ENCODE results near the gene SLC9C1.

The SLC9C1 gene

GRCh38 chr3:112132975-112133448 is 161.0 kb downstream of the SLC9C1 start, which contains the start of gene GCSAM:
Gene GCSAM (minus strand): TSS chr3:112133248. CDS start chr3:112133120, 128 bp downstream.
- DNase-seq (ENCODE audit: extremely low read depth in 1 of 2, low read depth in 1 of 2) = peak in 1 of 2 donors; percentile 45

- DNase-seq (ENCODE audit: extremely low read depth in 1 of 2, low read depth in 1 of 2) = no peak
Observed at GRCh38 chr3:112132554-112132953, 161.5 kb downstream of the SLC9C1 start.

GRCh38 chr3:112132088-112132487 is 161.9 kb downstream of the SLC9C1 start:
- no peak for DNase-seq (ENCODE audit: extremely low read depth in 1 of 2, low read depth in 1 of 2)

GRCh38 chr3:112131111-112131510 is 162.9 kb downstream of the SLC9C1 start:
- no peak for DNase-seq (ENCODE audit: extremely low read depth in 1 of 2, low read depth in 1 of 2)

GRCh38 chr3:112130638-112130993 is 163.4 kb downstream of the SLC9C1 start:
- no peak for DNase-seq (ENCODE audit: extremely low read depth in 1 of 2, low read depth in 1 of 2)

GRCh38 chr3:112129925-112130637 is 163.9 kb downstream of the SLC9C1 start:
- no peak for DNase-seq (ENCODE audit: extremely low read depth in 1 of 2, low read depth in 1 of 2)

- peak in 1 of 2 donors; percentile 35 for DNase-seq (ENCODE audit: extremely low read depth in 1 of 2, low read depth in 1 of 2)
Observed at GRCh38 chr3:112128843-112129727, 164.9 kb downstream of the SLC9C1 start.

- DNase-seq (ENCODE audit: extremely low read depth in 1 of 2, low read depth in 1 of 2) = no peak
Observed at GRCh38 chr3:112127522-112128494, 166.2 kb downstream of the SLC9C1 start.

- no peak for DNase-seq (ENCODE audit: extremely low read depth in 1 of 2, low read depth in 1 of 2)
Observed at GRCh38 chr3:112126511-112126911, 167.5 kb downstream of the SLC9C1 start.

- no peak for DNase-seq (ENCODE audit: extremely low read depth in 1 of 2, low read depth in 1 of 2)
Observed at GRCh38 chr3:112124907-112125607, 169.0 kb downstream of the SLC9C1 start.

GRCh38 chr3:112123548-112123947 is 170.5 kb downstream of the SLC9C1 start:
- no peak for DNase-seq (ENCODE audit: extremely low read depth in 1 of 2, low read depth in 1 of 2)

GRCh38 chr3:112122870-112123269 is 171.1 kb downstream of the SLC9C1 start:
- no peak for DNase-seq (ENCODE audit: extremely low read depth in 1 of 2, low read depth in 1 of 2)

GRCh38 chr3:112121577-112122547 is 172.2 kb downstream of the SLC9C1 start:
- no peak for DNase-seq (ENCODE audit: extremely low read depth in 1 of 2, low read depth in 1 of 2)

- no peak for DNase-seq (ENCODE audit: extremely low read depth in 1 of 2, low read depth in 1 of 2)
Observed at GRCh38 chr3:112119962-112120836, 173.8 kb downstream of the SLC9C1 start.

GRCh38 chr3:112117841-112118571 is 176.0 kb downstream of the SLC9C1 start:
- no peak for DNase-seq (ENCODE audit: extremely low read depth in 1 of 2, low read depth in 1 of 2)

- DNase-seq (ENCODE audit: extremely low read depth in 1 of 2, low read depth in 1 of 2) = no peak
Observed at GRCh38 chr3:112117415-112117814, 176.6 kb downstream of the SLC9C1 start.

GRCh38 chr3:112116748-112117186 is 177.2 kb downstream of the SLC9C1 start:
- DNase-seq (ENCODE audit: extremely low read depth in 1 of 2, low read depth in 1 of 2) = no peak

Measured in stimulated activated CD8-positive, alpha-beta memory T cell treated with anti-CD3 and anti-CD28 coated beads, Interleukin-7, amount 100 ng/mL, for 48 hours (primary cell).